ENCODE results near the gene CEACAM3.
A peak's percentile ranks its signal among the peaks of the same experiment; 100 is the strongest.

Gene CEACAM3

GRCh38 chr19:41792513-41793413 lies 3.6 kb upstream of the CEACAM3 start:
- DNase-seq (ENCODE audit: low read depth): peak; percentile 44

- DNase-seq (ENCODE audit: low read depth): no peak
These were observed 3.0 kb upstream of the CEACAM3 start for GRCh38 chr19:41793414-41793727.

GRCh38 chr19:41795031-41795461 lies 1.3 kb upstream of the CEACAM3 start:
- DNase-seq (ENCODE audit: low read depth): peak; percentile 39

- no peak for DNase-seq (ENCODE audit: low read depth)
These were observed 514 bp downstream of the CEACAM3 start for GRCh38 chr19:41796901-41797300.

GRCh38 chr19:41799444-41800000 lies 3.1 kb downstream of the CEACAM3 start:
- DNase-seq (ENCODE audit: low read depth): no peak

GRCh38 chr19:41801031-41801430 lies 4.6 kb downstream of the CEACAM3 start:
- DNase-seq (ENCODE audit: low read depth): no peak

GRCh38 chr19:41801792-41802211 lies 5.4 kb downstream of the CEACAM3 start:
- no peak for DNase-seq (ENCODE audit: low read depth)

- DNase-seq (ENCODE audit: low read depth): no peak
These were observed 6.4 kb downstream of the CEACAM3 start for GRCh38 chr19:41802770-41803169.

GRCh38 chr19:41804336-41804735 lies 7.9 kb downstream of the CEACAM3 start:
- no peak for DNase-seq (ENCODE audit: low read depth)

- DNase-seq (ENCODE audit: low read depth): no peak
These were observed 10.8 kb downstream of the CEACAM3 start for GRCh38 chr19:41807176-41807575.

GRCh38 chr19:41808663-41809566 lies 12.5 kb downstream of the CEACAM3 start:
- DNase-seq (ENCODE audit: low read depth): no peak

- DNase-seq (ENCODE audit: low read depth): no peak
These were observed 13.9 kb downstream of the CEACAM3 start for GRCh38 chr19:41810301-41810700.

GRCh38 chr19:41811036-41811435 lies 14.6 kb downstream of the CEACAM3 start:
- DNase-seq (ENCODE audit: low read depth): no peak

- DNase-seq (ENCODE audit: low read depth): no peak
These were observed 15.6 kb downstream of the CEACAM3 start for GRCh38 chr19:41811981-41812380.

- DNase-seq (ENCODE audit: low read depth): no peak
These were observed 17.5 kb downstream of the CEACAM3 start for GRCh38 chr19:41813911-41814310.

GRCh38 chr19:41815301-41815700 lies 18.9 kb downstream of the CEACAM3 start:
- no peak for DNase-seq (ENCODE audit: low read depth)

GRCh38 chr19:41816761-41817160 lies 20.4 kb downstream of the CEACAM3 start:
- DNase-seq (ENCODE audit: low read depth): no peak

- DNase-seq (ENCODE audit: low read depth): peak; percentile 8
These were observed 24.8 kb downstream of the CEACAM3 start for GRCh38 chr19:41821003-41821735.

GRCh38 chr19:41837981-41838708 lies 41.8 kb downstream of the CEACAM3 start:
- DNase-seq (ENCODE audit: low read depth): no peak

GRCh38 chr19:41839211-41839610 lies 42.8 kb downstream of the CEACAM3 start:
- no peak for DNase-seq (ENCODE audit: low read depth)

- no peak for DNase-seq (ENCODE audit: low read depth)
These were observed 47.0 kb downstream of the CEACAM3 start for GRCh38 chr19:41843371-41843770.
